K562 (cell line): ENCODE results near the gene UBA3. TPM values are rescaled to one million over a fixed set of nuclear protein-coding genes. Genes with fewer than 3 reads are reported as not detected.

ENCODE experiments used
- ATAC-seq: fragments of 200-7000 bp; cut with Tn5 transposase; 3 replicates; pipeline ENCODE4 v1.9.1; 2020; ENCODE audit warnings: moderate library complexity
- BruUV-seq: library from RNA; stranded (reverse); fragments of 400-500 nt; replicated peaks from 2 replicates; lab custom pipeline; 2021; lab: Mats Ljungman, UMichigan
- CTCF ChIA-PET: fragments of 300-600 bp; formaldehyde crosslinking; extraction: SDS; loops from one replicate; lab custom pipeline; 2021; ENCODE audit warnings: low intra/inter-chr PET ratio; lab: Yijun Ruan, JAX
- POLR2A ChIA-PET: fragments of 300-600, 350-650 bp; sonication (Branson Sonifier 250); formaldehyde crosslinking; extraction: SDS; loops from one replicate; lab custom pipeline; 2021; ENCODE audit warnings: antibody characterized with exemption, inconsistent platforms; lab: Yijun Ruan, JAX
- DNase-seq, 4 experiments: peaks; one replicate each; pipeline versions ENCODE4 v3.0.0 to v3.0.0-alpha.2; 2011 to 2018; ENCODE audit warnings: low spot score in 3 of 4, mixed read lengths in 3 of 4; ENCODE audit errors: extremely low read depth in 1 of 4
- FAIRE-seq: peaks from 2 replicates; lab custom pipeline; 2011; peaks lifted over from hg19 to GRCh38; lab: Jason Lieb, UNC
- H2AFZ ChIP-seq: 2 replicates; pipeline ENCODE4 v1.6.0; 2011; ENCODE audit warnings: low read depth, low read length, control low read depth, inconsistent platforms
- H3K27ac ChIP-seq: fragments of 200-600 bp; 3 replicates; pipeline ENCODE4 v1.8.0; 2011; ENCODE audit warnings: low read depth, mild to moderate bottlenecking, control low read depth, inconsistent platforms, low read length, moderate library complexity, mixed read lengths; ENCODE audit errors: extremely low read depth
- H3K27me3 ChIP-seq, 2 experiments: fragments of 300-600 bp in 1 of 2; 2 replicates in 1 of 2; 3 replicates in 1 of 2; pipeline versions ENCODE4 v1.6.0 to v1.8.0; 2011; ENCODE audit warnings: inconsistent platforms in 2 of 2, low read length in 2 of 2, mild to moderate bottlenecking in 1 of 2, mixed read lengths in 1 of 2, moderate library complexity in 1 of 2; ENCODE audit not compliant: control insufficient read depth in 2 of 2, insufficient read depth in 2 of 2
- H3K36me3 ChIP-seq: fragments of 300-600 bp; 3 replicates; pipeline ENCODE4 v1.8.0; 2011; ENCODE audit warnings: mild to moderate bottlenecking, low read length, inconsistent platforms; ENCODE audit not compliant: control insufficient read depth, insufficient read depth
- H3K4me1 ChIP-seq, 2 experiments: fragments of 200-600 bp in 1 of 2; replicated peaks in 1 of 2; 2 replicates in 1 of 2; 3 replicates in 1 of 2; pipeline versions ENCODE4 v1.5.1 to v1.8.0; 2011; ENCODE audit warnings: inconsistent platforms in 2 of 2, low read length in 2 of 2, mild to moderate bottlenecking in 1 of 2, mixed read lengths in 1 of 2, moderate library complexity in 1 of 2; ENCODE audit not compliant: control insufficient read depth in 2 of 2, insufficient read depth in 2 of 2
- H3K4me2 ChIP-seq: 2 replicates; pipeline ENCODE4 v1.6.1; 2011; ENCODE audit warnings: low read length, control low read depth, inconsistent platforms, mixed read lengths; ENCODE audit not compliant: insufficient read depth
- H3K4me3 ChIP-seq: fragments of 200-600 bp; sonication (generic), shearing (Covaris generic); 2 replicates; pipeline ENCODE4 v1.5.1; 2016; ENCODE audit warnings: control low read depth, inconsistent platforms
- H3K79me2 ChIP-seq: fragments of 200-600 bp; 3 replicates; pipeline ENCODE4 v1.8.0; 2011; ENCODE audit warnings: low read length, inconsistent platforms; ENCODE audit not compliant: control insufficient read depth, insufficient read depth
- H3K9ac ChIP-seq, 2 experiments: 2 replicates each; pipeline versions ENCODE4 v1.6.0 to v1.6.1; 2011; ENCODE audit warnings: low read depth in 2 of 2, low read length in 2 of 2, control low read depth in 1 of 2, inconsistent platforms in 1 of 2, mild to moderate bottlenecking in 1 of 2, mixed read lengths in 1 of 2; ENCODE audit not compliant: insufficient read depth in 1 of 2
- H3K9me1 ChIP-seq: one replicate; pipeline ENCODE4 v1.6.0; 2011; ENCODE audit warnings: inconsistent platforms, mild to moderate bottlenecking, low read length, moderate library complexity; ENCODE audit not compliant: control insufficient read depth, insufficient read depth
- H3K9me3 ChIP-seq: replicated peaks from 2 replicates; pipeline ENCODE4 v1.5.1; 2011; ENCODE audit warnings: low read depth, low read length, inconsistent platforms; ENCODE audit not compliant: control insufficient read depth, insufficient read depth
- H4K20me1 ChIP-seq: replicated peaks from 2 replicates; pipeline ENCODE4 v1.6.1; 2011; ENCODE audit warnings: low read length, inconsistent platforms, mixed read lengths; ENCODE audit not compliant: control insufficient read depth, insufficient read depth
- ATF4 ChIP-seq: fragments of 450-650 bp; formaldehyde crosslinking; IDR thresholded peaks from 2 replicates; pipeline ENCODE4 v1.4.0; 2022; ENCODE audit warnings: mild to moderate bottlenecking, moderate library complexity
- HEY1 ChIP-seq: fragments of 250-450 bp; sonication (Bioruptor Pico); IDR thresholded peaks from 2 replicates; pipeline ENCODE4 v1.5.0; 2020; ENCODE audit warnings: mild to moderate bottlenecking, moderate library complexity, borderline replicate concordance
- HNRNPLL ChIP-seq: fragments of 200-400 bp; formaldehyde crosslinking; IDR thresholded peaks from 2 replicates; pipeline ENCODE4 v1.6.1; 2017; ENCODE audit warnings: low read length, low read depth, mild to moderate bottlenecking; ENCODE audit not compliant: poor library complexity, severe bottlenecking
- MTA1 ChIP-seq: fragments of 450-650 bp; IDR thresholded peaks from 2 replicates; pipeline ENCODE4 v1.6.1; 2017; ENCODE audit warnings: borderline replicate concordance
- MTA3 ChIP-seq: fragments of 450-650 bp; formaldehyde crosslinking; IDR thresholded peaks from 2 replicates; pipeline ENCODE4 v1.6.1; 2017; ENCODE audit warnings: mild to moderate bottlenecking, borderline replicate concordance
- PKNOX1 ChIP-seq: fragments of 450-650 bp; IDR thresholded peaks from 2 replicates; pipeline ENCODE4 v1.6.1; 2016
- RB1 ChIP-seq: fragments of 450-650 bp; IDR thresholded peaks from 2 replicates; pipeline ENCODE4 v1.6.1; 2017; ENCODE audit warnings: low read depth, mild to moderate bottlenecking
- SIN3A ChIP-seq, 2 experiments: fragments of 150-350 bp in 1 of 2; IDR thresholded peaks; 2 replicates each; pipeline ENCODE4 v1.6.1; 2011 to 2016; ENCODE audit warnings: borderline replicate concordance in 2 of 2, low read depth in 2 of 2, low read length in 2 of 2, mild to moderate bottlenecking in 2 of 2, moderate library complexity in 2 of 2; ENCODE audit not compliant: control insufficient read depth in 1 of 2
- SMARCE1 ChIP-seq: fragments of 450-650 bp; IDR thresholded peaks from 2 replicates; pipeline ENCODE4 v1.7.1; 2016; ENCODE audit warnings: mild to moderate bottlenecking
- SP2 ChIP-seq: IDR thresholded peaks from 2 replicates; pipeline ENCODE4 v1.6.1; 2011; ENCODE audit warnings: mild to moderate bottlenecking, low read depth, low read length, moderate library complexity; ENCODE audit not compliant: poor library complexity, severe bottlenecking; ENCODE audit errors: extremely low read depth
- TAF7 ChIP-seq: fragments of 450-650 bp; IDR thresholded peaks from 2 replicates; pipeline ENCODE4 v1.6.1; 2016; ENCODE audit warnings: missing genetic modification characterization, missing compliant biosample characterization
- ZBTB7A ChIP-seq: IDR thresholded peaks from 2 replicates; pipeline ENCODE4 v1.6.1; 2011; ENCODE audit warnings: low read depth, mild to moderate bottlenecking, low read length, moderate library complexity, borderline replicate concordance; ENCODE audit not compliant: control insufficient read depth
- ZNF431 ChIP-seq: sonication (generic); formaldehyde crosslinking; IDR thresholded peaks from 2 replicates; pipeline ENCODE4 v1.8.0; 2022; ENCODE audit warnings: mild to moderate bottlenecking, missing genetic modification reagents
- WGBS: fragments of 100-300 bp; shearing (Covaris generic); methylation state at CpG from one replicate; pipeline ENCODE4 v1.1.6; 2016; ENCODE audit warnings: low coverage, mixed read lengths; ENCODE audit not compliant: insufficient coverage; ENCODE audit errors: missing lambda C conversion rate; 5-methylcytosine and 5-hydroxymethylcytosine counted together
- in situ Hi-C: fragments of 300-500 bp; cut with MboI; formaldehyde crosslinking; loops from 4 replicates; pipeline ENCODE4 v1.15.0; 2018; ENCODE audit warnings: inconsistent platforms, mixed read lengths
- intact Hi-C: fragments of 100-400 bp; cut with micrococcal nuclease; formaldehyde crosslinking; loops from 2 replicates; pipeline ENCODE4 v1.14.2; 2022
- polyA plus RNA-seq, 8 experiments: library from polyadenylated mRNA; depleted of rRNA in 4 of 8; stranded (reverse) in 5 of 8; unstranded in 3 of 8; fragments of >200 nt; fragmentation: Nextera tagmentation in 2 of 8; fragmentation: Illumina TruSeq in 1 of 8; extraction: Ambion mirVana in 2 of 8; extraction: Trizol in 1 of 8; gene quantifications; 2 replicates each; pipeline versions ENCODE4 v1.2.1 to v1.2.3, GENCODE V29; 2011 to 2014; ENCODE audit warnings: inconsistent platforms in 1 of 8, missing spikeins in 1 of 8
- total RNA-seq, 7 experiments: library from RNA; depleted of rRNA in 6 of 7; stranded (reverse); fragments of >200 nt in 6 of 7; fragmentation: Illumina TruSeq in 2 of 7; extraction: Trizol in 2 of 7; gene quantifications; 2 replicates each; pipeline versions ENCODE4 v1.2.1 to v1.2.3, GENCODE V29; 2011 to 2021; ENCODE audit warnings: low replicate concordance in 1 of 7
- TF ChIP-seq, protein P1 (sequence below): sonication (generic); formaldehyde crosslinking; IDR thresholded peaks from 2 replicates; pipeline ENCODE4 v1.8.0; 2023; ENCODE audit warnings: mild to moderate bottlenecking, missing genetic modification reagents
- TF ChIP-seq, protein P2 (sequence below): fragments of 250-450 bp; sonication (Bioruptor Pico); IDR thresholded peaks from 2 replicates; pipeline ENCODE4 v1.8.0; 2022; ENCODE audit warnings: moderate library complexity, mild to moderate bottlenecking, inconsistent platforms
- TF ChIP-seq, protein P3 (sequence below): IDR thresholded peaks from 2 replicates; pipeline ENCODE4 v1.6.1; 2011; ENCODE audit warnings: borderline replicate concordance, low read depth, mild to moderate bottlenecking, moderate library complexity, low read length; ENCODE audit not compliant: insufficient read depth, poor library complexity, severe bottlenecking

UBA3 gene
- total and polyA plus RNA-seq, 9 of the 15 experiments (the other 6 are each of a cell fraction or from before 2014, with no cell fraction given) = 23.2 to 80.0 (median 38.6) TPM

- WGBS = 0% methylated on average over 12 of the region's 36 CpGs
- in situ Hi-C loops = no loop called here
- no peaks in the 10 kb centered on the region for H3K9me1 ChIP-seq
- peak overlapping the region; percentile 86 to 94; a peak in 3 of 4 replicates for H3K9ac ChIP-seq
- intact Hi-C loops = loop anchor here (2.0 kb wide), 1 partner anchor 72 kb away; the partner anchor contains the start of gene ARL6IP5
- FAIRE-seq (no peak), ATAC-seq (peak; percentile 65), DNase-seq (peak in 2 of 4 experiments; percentile 47 to 55)
- CTCF ChIA-PET = no interaction called here
- BruUV-seq = no TSS peak
- H2AFZ ChIP-seq = peak overlapping the region; percentile 94
- H3K36me3 ChIP-seq = peaks cover 34% of the 10 kb centered on the region; the same call in 2 of the 3 replicates
- peak overlapping the region; percentile 84; the same call in 2 of the 3 replicates for H3K27ac ChIP-seq
- H3K79me2 ChIP-seq = peaks cover 18% of the 10 kb centered on the region
- peak overlapping the region; percentile 79 for H3K4me3 ChIP-seq
- H3K27me3 ChIP-seq = no peaks in the 10 kb centered on the region
- H3K9me3 ChIP-seq = no peaks in the 10 kb centered on the region
- no peaks in the 10 kb centered on the region for H4K20me1 ChIP-seq
- POLR2A ChIA-PET = interaction anchor here (0.7 kb wide), 2 partner anchors 10 to 17 kb away, joined by 3 read pairs; no protein-coding TSS in a partner anchor
- H3K4me1 ChIP-seq = peaks cover 11 to 17% of the 10 kb centered on the region in 2 experiments
- peak overlapping the region; percentile 83 for H3K4me2 ChIP-seq
- TF ChIP-seq ZBTB7A (peak; percentile 53; the same call in 1 of the 2 replicates), TAF7 (no peak), ATF4 (CRISPR knock-in tag) (no peak), ZNF431 (CRISPR knock-in tag) (no peak), SP2 (no peak), HNRNPLL (no peak), HEY1 (CRISPR knock-in tag) (no peak), MTA1 (no peak), SMARCE1 (no peak), MTA3 (no peak), RB1 (no peak), SIN3A (IDR thresholded peaks at IDR 0.05; ENCODE audit: borderline replicate concordance in 2 of 2, control insufficient read depth in 1 of 2, low read depth in 2 of 2, low read length in 2 of 2) (no peak; a peak in 1 of 4 replicates), PKNOX1 (0 out of 2 replicates have a peak, but pooled peaks have one; percentile 5)
- TF ChIP-seq, protein P1, sequence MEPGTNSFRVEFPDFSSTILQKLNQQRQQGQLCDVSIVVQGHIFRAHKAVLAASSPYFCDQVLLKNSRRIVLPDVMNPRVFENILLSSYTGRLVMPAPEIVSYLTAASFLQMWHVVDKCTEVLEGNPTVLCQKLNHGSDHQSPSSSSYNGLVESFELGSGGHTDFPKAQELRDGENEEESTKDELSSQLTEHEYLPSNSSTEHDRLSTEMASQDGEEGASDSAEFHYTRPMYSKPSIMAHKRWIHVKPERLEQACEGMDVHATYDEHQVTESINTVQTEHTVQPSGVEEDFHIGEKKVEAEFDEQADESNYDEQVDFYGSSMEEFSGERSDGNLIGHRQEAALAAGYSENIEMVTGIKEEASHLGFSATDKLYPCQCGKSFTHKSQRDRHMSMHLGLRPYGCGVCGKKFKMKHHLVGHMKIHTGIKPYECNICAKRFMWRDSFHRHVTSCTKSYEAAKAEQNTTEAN (CRISPR knock-in tag) = no peak
- TF ChIP-seq, protein P2, sequence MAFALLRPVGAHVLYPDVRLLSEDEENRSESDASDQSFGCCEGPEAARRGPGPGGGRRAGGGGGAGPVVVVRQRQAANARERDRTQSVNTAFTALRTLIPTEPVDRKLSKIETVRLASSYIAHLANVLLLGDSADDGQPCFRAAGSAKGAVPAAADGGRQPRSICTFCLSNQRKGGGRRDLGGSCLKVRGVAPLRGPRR = no peak
- TF ChIP-seq, protein P3, sequence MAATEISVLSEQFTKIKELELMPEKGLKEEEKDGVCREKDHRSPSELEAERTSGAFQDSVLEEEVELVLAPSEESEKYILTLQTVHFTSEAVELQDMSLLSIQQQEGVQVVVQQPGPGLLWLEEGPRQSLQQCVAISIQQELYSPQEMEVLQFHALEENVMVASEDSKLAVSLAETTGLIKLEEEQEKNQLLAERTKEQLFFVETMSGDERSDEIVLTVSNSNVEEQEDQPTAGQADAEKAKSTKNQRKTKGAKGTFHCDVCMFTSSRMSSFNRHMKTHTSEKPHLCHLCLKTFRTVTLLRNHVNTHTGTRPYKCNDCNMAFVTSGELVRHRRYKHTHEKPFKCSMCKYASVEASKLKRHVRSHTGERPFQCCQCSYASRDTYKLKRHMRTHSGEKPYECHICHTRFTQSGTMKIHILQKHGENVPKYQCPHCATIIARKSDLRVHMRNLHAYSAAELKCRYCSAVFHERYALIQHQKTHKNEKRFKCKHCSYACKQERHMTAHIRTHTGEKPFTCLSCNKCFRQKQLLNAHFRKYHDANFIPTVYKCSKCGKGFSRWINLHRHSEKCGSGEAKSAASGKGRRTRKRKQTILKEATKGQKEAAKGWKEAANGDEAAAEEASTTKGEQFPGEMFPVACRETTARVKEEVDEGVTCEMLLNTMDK = no peak
Observed at GRCh38 chr3:69012800-69013252, 67.3 kb downstream of the UBA3 start.
